GM20431 (cell line): Measurements from ENCODE around the gene STK33.

Experiments
- in situ Hi-C: fragments of 300-500 bp; cut with MseI, MboI; formaldehyde crosslinking; loops from one replicate; pipeline ENCODE4 v1.15.0; 2020; ENCODE audit warnings: low sequenced_read_pairs; ENCODE audit not compliant: unreplicated experiment

Gene STK33

DNA sequence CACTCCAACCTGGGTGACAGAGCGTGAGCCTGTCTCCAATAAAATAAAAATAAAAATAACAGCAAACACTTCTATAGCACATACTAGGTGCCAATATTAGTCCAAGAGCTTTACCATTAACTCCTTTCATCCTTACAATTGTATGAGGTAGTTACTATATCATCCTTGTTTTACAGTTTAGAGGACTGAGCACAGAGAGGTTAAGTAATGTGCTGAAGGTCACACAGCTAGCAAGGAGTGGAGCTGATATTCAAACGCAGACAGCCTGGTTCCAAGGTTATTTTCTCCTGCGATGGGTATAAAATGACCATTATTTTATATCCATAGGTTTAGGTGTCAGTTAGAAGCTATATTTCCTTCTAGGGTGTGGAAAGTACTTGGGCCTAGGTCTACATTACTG lies 249.7 kb downstream of the STK33 start:
- in situ Hi-C loops, result no loop called here

GRCh38 chr11:8342821-8343681 lies 251.0 kb downstream of the STK33 start:
- in situ Hi-C loops, result no loop called here

DNA sequence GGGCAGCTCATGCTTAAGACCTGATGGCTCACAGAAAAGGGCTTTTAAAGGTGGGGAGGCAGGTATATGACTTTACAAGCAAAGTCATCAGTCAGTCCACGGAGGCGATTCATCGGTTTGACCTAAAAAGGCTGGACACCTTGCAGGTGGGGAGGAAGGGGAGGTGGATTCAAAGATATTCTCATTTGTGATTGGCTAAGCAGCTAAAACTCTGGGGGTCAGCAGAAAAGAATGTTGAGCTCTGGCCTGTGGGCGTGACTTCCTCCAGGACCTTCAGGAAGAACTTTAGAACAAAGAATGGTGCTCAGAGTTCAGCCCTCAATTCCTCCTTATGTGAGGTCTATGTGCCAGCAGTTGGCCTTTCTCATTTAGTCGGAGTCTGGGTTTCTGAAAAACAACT lies 252.0 kb downstream of the STK33 start:
- in situ Hi-C loops, result no loop called here
